Measurements from ENCODE around the gene WDR48. TPM values are rescaled to one million over a fixed set of nuclear protein-coding genes. Genes with fewer than 3 reads are reported as not detected.

WDR48 gene
- total RNA-seq, 1 donor from 2014 or later, result 58.9 TPM

GRCh38 chr3:39097716-39098472 is 46.1 kb downstream of the WDR48 start:
- TF ChIP-seq CTCF (IDR thresholded peaks at IDR 0.05; ENCODE audit: unreplicated experiment), result no peak
- H3K9me3 Mint-ChIP-seq, result no peaks in the 10 kb centered on the region
- no peak for DNase-seq (ENCODE audit: low spot score in 2 of 2, unreplicated experiment in 2 of 2)
- H3K27me3 Mint-ChIP-seq (ENCODE audit: low read depth), result no peaks in the 10 kb centered on the region
- peaks cover 7% of the 10 kb centered on the region for H3K4me1 Mint-ChIP-seq
- H3K4me3 Mint-ChIP-seq, result no peak overlapping the region
- no peak overlapping the region for H3K27ac Mint-ChIP-seq
- peaks cover 20% of the 10 kb centered on the region for H3K36me3 Mint-ChIP-seq

- Mint-ChIP-seq H3K27ac (no peak overlapping the region), H3K4me3 (no peak overlapping the region), H3K9me3 (no peaks in the 10 kb centered on the region), H3K36me3 (peaks cover 19% of the 10 kb centered on the region), H3K27me3 (ENCODE audit: low read depth) (no peaks in the 10 kb centered on the region), H3K4me1 (peaks cover 7% of the 10 kb centered on the region)
- TF ChIP-seq CTCF (IDR thresholded peaks at IDR 0.05; ENCODE audit: unreplicated experiment), result no peak
- no peak for DNase-seq (ENCODE audit: low spot score in 2 of 2, unreplicated experiment in 2 of 2)
These were observed 46.7 kb downstream of the WDR48 start for GRCh38 chr3:39098473-39099000.

DNA sequence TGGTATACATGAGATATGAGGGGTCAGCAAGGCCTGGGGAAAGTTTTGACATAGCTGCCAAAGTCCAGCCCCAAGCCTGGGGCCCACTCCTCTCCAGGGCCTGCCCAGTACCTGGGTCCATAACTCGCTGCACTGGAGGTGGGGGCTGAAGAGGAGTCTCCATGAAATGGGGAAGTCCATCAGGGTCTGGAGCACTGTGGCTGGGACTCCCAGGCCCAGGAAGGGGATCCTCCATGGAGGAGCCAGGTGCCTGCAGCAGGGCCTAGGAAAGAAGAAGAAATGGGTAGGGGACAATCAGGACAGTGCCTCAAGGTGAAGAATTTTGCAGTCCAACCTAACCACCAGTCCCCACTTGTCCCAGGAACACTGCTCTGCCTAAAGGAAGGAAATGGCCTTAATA is 47.4 kb downstream of the WDR48 start:
- no peaks in the 10 kb centered on the region for H3K27me3 Mint-ChIP-seq (ENCODE audit: low read depth)
- H3K4me1 Mint-ChIP-seq, result peaks cover 7% of the 10 kb centered on the region
- no peak overlapping the region for H3K27ac Mint-ChIP-seq
- DNase-seq (ENCODE audit: low spot score in 2 of 2, unreplicated experiment in 2 of 2), result no peak
- H3K9me3 Mint-ChIP-seq, result no peaks in the 10 kb centered on the region
- TF ChIP-seq CTCF (IDR thresholded peaks at IDR 0.05; ENCODE audit: unreplicated experiment), result no peak
- peaks cover 14% of the 10 kb centered on the region for H3K36me3 Mint-ChIP-seq
- H3K4me3 Mint-ChIP-seq, result no peak overlapping the region

DNA sequence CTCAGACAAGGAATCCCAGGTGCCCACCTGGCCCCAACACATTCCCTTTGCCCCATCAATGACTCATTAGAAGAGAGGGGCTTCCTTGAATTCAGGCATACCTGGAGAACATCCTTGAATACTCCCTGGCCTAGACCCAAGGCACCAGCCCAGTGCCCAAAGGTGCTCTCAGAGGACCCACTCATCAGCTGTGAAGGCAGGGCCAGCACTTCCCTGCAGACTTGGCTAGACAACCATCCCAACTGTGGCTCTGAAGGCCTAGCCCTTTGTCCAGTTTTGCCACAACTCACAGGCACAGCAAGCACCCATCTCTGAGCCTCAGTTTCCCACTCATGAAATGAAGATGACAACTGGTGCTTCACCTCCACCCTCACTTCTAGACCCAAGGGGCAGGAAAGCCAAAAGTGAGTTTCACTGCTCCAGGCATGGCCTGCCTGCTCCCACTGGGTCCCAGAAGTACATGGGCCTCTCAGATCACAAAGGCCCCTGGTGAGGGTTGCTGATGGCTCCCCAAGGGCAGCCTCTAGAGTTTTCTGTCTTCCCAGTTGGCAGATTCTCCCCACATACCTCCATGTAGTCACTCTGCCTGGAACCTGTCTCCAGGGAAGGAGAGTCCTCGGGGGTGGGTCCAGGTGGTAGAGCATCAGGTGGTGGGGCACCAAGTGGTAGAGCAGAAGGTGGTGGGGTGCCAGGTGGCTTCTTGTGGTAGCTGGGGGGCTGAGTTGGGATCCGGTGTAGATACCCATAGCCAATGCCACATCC is 48.1 kb downstream of the WDR48 start:
- H3K27me3 Mint-ChIP-seq (ENCODE audit: low read depth), result no peaks in the 10 kb centered on the region
- no peak for DNase-seq (ENCODE audit: low spot score in 2 of 2, unreplicated experiment in 2 of 2)
- H3K9me3 Mint-ChIP-seq, result no peaks in the 10 kb centered on the region
- no peak overlapping the region for H3K27ac Mint-ChIP-seq
- no peak overlapping the region for H3K4me3 Mint-ChIP-seq
- peaks cover 8% of the 10 kb centered on the region for H3K4me1 Mint-ChIP-seq
- peaks cover 10% of the 10 kb centered on the region for H3K36me3 Mint-ChIP-seq
- TF ChIP-seq CTCF (IDR thresholded peaks at IDR 0.05; ENCODE audit: unreplicated experiment), result no peak

GRCh38 chr3:39100500-39100886 is 48.7 kb downstream of the WDR48 start:
- Mint-ChIP-seq H3K4me3 (no peak overlapping the region), H3K4me1 (peaks cover 14% of the 10 kb centered on the region), H3K27ac (peak overlapping the region; percentile 34), H3K9me3 (no peaks in the 10 kb centered on the region), H3K27me3 (ENCODE audit: low read depth) (no peaks in the 10 kb centered on the region), H3K36me3 (peaks cover 5% of the 10 kb centered on the region)
- TF ChIP-seq CTCF (IDR thresholded peaks at IDR 0.05; ENCODE audit: unreplicated experiment), result no peak
- no peak for DNase-seq (ENCODE audit: low spot score in 2 of 2, unreplicated experiment in 2 of 2)
